HG02981 (cell line): Measurements from ENCODE around the gene GCSAML.
"Not testable (repeated sequence)": the region's sequence is repeated elsewhere in the genome, so short reads cannot be mapped to it uniquely, and the experiment has no call there.

Experiments used
- ATAC-seq: cut with Tn5 transposase; IDR thresholded peaks from one replicate; pipeline ENCODE4 v1.9.1; 2021; ENCODE audit warnings: mild to moderate bottlenecking, moderate library complexity; ENCODE audit not compliant: unreplicated experiment

The GCSAML gene

DNA sequence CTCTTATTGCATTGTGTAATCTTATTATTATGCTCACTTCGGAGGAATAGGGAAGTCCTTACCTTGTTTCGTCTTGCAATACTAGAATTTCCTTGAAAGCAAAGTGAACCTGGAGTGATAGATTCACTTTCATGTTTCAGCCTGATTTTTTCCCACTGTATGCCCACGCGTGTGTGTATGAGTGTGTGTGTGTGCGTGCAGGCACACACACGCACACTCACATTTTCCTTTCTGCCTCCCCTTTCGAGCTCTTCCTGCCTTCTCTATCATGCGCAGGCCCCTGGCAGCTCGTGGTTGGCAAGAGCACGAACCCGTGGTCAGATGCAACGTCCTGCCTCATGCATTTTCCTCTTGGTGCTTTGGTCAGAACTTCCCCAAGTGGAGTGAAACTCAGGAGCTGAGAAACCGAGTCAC, at the start of gene GCSAML:
Gene GCSAML (plus strand): TSS at position 366 of the 414 bp plus-strand sequence. CDS start 58 bp downstream, outside the sequence.
- no peak for ATAC-seq

DNA sequence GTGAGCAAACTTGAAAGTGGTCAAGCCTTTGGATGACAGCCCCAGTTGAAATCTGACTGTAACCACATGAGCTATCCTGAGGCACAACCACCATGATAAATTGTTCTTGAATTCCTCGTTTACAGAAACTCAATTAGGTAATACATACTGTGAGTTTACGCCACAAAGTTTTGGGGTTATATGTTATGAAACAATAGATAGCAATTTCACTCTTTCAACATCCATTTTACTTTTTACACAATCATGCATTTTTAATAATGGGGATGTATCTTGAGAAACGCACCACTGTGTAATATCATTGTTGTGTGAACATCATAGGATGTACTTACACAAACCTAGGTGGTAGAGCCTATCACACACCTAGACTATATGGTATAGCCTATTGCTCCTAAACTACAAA, 48.1 kb upstream of the GCSAML start:
- ATAC-seq = no peak

DNA sequence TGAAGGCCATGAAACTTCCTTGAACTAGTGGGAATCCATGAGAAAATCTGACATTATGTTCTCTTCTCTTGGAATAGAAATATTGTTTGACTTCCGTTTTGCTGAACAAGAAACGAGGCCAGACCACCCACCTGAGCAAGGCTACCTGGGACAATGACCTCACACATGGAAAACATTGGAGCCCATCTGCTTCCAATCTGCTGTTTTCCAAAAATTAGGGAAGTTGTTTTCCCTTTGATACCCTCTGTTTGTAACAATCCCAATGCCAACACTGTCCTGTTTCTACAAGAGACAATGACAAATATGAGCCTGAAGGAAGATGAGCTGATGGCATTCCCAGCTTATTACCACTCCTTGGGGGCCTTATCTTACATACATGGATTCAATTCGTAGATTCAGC, 42.1 kb upstream of the GCSAML start:
- no peak for ATAC-seq

DNA sequence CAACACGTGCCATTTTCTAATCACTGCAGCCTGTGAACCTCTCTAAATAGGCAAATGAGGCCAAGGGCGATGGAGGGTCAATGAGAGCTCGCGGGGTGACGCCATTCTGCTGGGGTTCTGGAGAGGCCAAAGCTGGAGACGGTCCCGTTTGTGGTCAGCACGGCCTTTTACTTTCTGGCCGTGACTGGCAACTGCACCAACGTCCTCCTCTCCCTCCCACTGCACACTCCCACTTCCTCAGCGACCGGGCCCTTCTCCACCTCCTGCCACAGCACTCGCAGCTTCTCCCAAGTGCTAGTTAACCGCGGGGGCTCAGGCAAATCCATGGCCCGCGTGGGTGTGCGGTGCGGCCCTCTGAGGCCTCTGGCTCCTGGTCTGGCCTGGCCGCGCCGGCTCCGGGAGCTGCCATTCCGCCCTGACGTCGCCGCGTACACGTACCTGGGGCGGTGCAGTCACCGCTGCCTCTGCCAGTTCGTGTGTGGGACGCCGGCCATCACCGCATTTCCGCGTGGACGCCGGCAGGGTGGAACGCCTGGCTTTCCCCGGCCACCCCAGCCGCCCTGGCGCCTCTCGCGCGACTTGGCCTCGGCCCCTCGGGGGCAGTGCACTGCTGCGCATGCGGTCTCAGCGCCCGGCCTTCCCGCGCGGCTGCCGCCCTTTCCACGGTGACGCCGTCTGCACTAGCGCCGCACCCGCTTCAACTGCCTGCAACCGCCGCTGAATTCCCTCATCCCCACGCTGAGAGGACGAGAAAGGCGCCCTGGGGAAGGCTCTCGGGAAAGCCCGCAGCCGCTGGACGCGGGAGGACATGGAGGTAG, 30.9 kb upstream of the GCSAML start:
- no peak for ATAC-seq

DNA sequence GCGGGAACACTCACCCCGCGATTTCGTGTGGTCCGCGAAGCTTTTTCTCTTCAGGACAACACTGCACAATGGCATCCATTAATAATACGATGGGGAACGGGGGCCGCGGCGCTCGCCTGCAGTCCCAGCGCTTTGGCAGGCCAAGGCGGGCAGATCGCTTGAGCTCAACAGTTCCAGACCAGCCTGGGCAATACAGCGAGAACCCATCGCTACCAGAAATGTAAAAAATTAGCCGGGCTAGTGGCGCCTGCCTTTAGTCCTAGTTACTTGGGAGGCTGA, 30.4 kb upstream of the GCSAML start:
- ATAC-seq = no peak

DNA sequence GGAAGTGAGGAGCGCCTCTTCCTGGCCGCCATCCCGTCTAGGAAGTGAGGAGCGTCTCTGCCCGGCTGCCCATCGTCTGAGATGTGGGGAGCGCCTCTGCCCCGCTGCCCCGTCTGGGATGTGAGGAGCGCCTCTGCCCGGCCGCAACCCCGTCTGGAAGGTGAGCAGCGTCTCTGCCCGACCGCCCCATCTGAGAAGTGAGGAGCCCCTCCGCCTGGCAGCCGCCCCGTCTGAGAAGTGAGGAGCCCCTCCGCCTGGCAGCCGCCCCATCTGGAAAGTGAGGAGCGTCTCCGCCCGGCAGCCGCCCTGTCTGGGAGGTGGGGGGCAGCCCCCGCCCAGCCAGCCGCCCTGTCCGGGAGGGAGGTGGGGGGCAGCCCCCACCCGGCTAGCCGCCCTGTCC, 27.0 kb upstream of the GCSAML start:
- not testable (repeated sequence) for ATAC-seq

DNA sequence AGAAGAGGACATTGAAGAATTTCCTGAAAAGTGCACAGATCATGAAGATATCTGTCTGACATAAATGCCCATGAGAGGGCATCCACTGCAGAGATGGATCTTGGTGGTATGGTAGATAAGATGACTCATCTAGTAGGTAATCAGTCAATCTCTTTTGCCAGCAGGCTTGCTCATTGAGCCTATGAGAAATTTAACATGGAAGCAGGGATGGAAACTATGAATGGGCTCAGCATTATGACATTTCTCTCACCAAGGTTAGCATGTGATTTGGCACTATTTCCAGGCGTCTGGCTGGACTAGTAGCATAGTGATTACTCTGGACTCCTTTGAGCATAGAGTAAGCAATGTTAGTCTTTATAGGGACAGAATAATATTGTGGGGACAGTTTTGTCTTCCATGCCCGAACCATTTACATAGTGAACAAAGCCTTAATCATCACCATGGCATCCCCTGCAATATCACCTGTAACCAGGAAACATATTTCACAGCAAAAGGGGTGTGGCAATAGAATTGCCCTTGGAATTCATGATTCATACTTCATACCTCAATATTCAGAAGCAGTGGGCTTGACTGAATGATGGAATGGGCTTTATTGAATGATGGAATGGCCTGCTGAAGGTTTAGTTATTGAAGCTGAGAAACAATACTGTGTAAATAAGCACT, 20.0 kb upstream of the GCSAML start:
- ATAC-seq = no peak

DNA sequence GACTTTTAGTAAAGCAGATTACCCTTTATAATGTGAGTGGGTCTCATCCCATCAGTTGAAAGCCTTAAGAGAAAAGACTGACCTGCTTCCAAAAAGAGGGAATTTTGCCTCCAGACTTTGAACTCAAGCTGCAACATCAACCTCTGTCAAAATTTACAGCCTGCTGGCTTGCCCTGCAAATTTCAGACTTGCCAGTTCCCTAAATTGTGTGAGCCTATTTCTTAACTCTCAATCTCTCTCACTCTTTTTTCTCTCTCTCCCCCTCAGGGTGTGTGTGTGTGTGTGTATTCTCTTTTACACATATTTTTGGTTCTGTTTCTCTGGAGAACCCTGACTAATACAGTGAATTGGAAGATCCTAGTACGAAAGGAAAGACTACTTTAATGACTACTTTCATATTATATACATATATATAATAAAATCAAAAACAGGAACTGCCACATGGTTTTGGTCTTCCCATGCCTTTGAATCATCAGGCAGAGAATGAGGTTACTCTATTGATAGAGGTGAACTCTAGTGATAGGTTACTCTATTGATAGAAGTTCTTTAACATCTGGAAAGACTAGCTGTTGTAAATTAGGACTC, 19.1 kb upstream of the GCSAML start:
- ATAC-seq = no peak

DNA sequence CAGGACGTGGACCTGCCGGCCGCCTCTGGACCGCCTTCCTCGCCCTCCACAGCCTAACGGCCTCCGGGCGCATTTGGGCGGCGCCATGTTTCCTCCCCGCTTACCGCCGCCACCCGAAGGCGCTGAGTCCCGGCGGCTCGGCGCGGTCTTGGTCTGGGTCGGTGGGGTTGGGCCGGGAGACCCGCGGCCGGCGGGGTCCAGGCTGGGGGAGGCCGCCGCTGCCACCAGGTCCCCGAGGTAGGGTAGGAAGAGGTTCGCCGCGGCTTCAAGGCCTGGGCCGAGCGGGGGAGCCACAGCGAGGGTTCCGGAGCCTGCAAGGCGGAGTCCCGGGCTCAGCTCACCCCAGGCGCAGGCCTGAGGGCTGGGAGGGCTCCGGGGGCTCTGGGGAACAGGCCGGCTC, 18.1 kb upstream of the GCSAML start:
- no peak for ATAC-seq

DNA sequence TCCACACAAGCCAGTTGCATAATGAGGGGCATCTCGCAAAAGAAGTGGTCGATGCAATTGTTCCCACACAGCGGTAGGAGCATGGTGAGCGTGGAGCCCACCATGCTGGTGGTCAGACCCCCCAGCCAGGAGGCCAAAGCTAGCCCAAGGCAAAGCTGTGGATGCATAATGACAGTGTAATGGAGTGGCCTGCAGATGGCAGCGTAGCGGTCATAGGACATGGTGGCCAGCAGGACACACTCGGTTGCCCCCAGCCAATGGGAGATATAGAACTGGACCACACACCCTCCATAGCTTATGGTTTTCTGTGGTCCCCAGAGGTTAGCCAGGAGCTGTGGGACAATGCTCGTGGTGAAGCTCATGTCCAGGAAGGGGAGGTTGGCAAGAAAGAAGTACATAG, 17.0 kb upstream of the GCSAML start:
- ATAC-seq = no peak

DNA sequence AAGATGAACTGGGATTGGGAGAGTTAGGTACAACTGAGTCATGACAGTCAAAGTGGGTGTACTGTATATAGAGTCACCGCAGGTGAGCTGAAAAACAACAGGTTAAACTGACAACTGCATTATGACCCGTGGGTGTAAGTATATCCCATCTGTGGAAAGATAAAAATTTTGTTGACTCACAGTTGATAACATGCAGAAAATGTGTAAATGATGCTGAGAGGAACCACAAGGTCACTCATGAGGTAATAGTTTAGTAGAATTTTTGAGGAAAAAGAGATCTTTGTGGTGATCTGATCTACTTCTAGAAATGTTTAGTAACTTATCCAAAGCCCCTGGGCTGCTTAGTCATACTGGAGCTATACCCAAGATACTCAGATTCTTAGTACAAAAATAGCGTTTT, 13.5 kb upstream of the GCSAML start:
- no peak for ATAC-seq

DNA sequence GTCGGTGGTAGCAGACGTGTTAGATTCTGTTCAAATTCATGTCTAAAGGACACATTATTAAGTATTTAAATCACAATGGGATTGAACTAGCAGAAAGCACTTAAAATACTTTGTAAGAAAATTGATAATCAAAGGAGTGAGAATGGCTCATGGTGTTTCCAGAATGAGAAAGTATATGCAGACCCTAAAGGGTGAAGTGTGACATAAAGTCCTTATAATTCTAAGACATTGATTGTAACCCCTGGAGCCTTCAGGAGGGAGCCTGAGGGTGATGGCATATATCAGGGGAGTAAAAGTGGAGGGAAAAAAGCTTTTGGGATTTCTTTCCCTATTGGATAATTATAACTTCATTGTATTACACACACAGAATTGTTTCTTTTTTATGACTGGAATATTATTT, 12.6 kb upstream of the GCSAML start, which contains the start of gene OR2C3:
Gene OR2C3 (minus strand): TSS at position 101 of the 400 bp plus-strand sequence. CDS start 3,929 bp downstream, outside the sequence.
- no peak for ATAC-seq

DNA sequence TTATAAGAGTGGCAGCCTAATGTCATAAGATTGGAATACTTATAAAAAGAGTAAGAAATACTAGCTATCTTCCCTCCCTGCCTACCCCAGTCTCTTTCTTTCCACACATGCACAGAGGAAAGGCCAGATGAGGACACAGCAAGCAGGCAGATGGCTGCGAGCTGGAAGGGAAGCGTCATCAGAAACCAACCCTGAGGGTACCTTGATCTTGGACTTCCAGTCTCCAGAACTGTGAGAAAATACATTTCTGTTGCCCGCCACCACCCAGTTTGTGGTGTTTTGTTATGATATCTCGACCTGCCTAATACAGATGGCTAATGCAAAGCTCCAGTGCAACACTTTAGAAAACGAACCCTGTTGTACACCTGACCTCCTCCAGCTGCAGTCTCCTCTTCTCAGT, 10.4 kb upstream of the GCSAML start:
- no peak for ATAC-seq

DNA sequence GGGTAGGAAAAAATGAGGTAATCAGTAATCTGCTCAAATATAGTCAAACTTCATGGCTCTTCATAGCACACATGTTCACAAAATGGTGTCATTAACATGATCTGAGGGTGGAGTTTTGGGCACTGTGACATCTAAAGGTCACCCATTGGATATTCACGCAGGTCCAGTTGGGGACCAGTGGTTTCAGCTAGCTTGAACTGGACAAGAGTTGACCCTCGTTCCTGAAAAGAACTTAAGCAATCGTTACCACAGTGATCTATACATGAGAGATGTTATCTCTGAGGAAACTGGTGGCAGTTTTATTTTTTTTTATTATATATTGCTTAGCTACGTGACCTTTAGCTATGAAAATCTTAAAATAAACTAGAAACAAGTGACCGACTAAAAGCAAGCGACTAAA, 9.7 kb upstream of the GCSAML start:
- no peak for ATAC-seq

DNA sequence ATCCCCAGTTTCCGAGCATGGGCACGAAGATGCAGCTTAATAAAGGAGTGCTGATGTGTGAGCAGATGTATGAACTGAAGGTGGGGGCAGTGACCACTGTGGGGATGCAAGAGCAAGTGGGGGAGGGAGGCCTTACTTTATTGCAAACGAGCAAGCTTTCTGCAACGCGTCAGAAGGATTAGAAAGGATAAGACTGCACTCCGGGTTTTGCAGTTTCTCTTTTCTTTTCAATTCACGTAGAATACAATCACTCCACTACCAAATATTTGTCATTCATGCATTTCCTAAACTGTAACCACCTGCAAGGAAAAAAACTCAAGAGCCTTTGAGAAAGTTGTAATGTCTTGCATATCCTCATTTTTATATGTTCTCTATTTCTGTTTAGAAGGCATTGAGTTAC, 8.4 kb upstream of the GCSAML start:
- no peak for ATAC-seq

DNA sequence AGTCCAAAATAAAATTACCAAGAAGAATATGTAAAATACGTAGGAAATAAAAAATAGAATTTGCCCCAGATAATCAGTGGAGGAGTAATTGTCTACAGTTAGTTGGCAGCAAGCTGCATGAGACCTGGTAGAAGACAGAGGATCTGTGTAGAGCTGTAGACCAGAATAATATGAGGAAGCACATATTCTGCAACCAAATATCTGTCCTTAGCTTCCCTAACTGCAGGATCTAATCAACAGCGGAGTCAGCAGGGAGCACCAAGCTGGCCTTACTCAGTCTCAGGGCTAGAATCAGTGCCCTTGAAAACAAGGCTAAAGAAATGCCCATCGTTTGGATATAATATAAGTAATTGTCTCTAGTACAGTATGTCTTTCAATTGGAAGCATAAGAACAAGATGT, 6.1 kb upstream of the GCSAML start:
- no peak for ATAC-seq

DNA sequence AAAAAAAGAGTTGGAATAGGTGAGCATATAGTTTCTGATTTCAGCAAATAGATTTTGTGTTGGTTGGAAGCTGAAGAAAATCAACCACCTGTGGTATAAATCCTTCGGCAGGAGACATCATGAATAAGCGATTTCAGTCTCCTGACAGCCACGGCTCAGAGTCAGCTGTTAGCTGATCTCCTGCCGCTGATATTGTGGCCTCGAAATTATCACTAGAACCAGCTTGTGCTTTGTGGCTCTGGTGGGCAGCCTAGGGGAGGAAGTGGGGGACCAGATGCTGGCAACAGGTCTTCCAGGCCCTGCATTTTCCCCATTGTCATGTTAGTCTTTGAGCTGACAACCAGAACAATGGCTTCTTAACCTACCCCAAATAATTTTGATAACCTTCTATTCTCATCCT, 842 bp upstream of the GCSAML start:
- no peak for ATAC-seq

DNA sequence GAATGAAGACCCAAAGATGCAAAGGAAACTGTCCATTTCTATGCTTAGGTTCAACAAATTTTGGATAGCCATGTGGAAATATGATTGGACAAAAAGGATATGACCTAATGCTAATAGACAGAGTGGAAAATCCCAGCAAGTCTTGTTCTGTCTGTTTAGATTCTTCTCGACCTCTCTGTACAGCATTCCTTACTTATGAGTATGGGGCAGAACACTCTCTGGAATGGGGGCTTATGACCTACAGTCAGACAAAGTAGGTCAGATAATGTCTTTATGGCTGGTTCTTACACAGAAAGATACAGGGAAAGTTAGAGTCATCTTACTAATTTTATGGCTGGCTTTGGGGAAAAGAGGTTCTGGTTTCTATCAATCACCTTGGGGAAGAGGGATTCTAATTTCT, 2.8 kb downstream of the GCSAML start:
- no peak for ATAC-seq

DNA sequence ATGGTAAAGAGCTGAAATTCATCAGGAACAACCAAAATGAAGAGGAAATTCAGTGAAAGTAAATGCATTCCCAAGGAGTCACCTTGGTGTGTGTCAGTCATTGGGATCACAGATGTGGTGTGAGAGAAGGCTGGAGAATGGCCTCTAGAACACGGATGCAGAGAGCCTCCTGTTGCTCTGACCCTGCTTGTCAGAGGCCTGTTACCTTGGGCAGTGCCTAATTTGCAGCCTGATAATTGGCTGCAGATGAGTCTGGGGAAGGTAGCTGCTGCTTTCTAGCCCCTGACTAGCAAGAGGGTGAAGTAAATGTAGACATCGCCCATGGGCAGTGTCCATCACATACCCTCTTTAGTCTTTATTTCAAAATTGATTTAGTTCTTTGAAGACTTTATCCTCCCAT, 3.3 kb downstream of the GCSAML start:
- no peak for ATAC-seq

DNA sequence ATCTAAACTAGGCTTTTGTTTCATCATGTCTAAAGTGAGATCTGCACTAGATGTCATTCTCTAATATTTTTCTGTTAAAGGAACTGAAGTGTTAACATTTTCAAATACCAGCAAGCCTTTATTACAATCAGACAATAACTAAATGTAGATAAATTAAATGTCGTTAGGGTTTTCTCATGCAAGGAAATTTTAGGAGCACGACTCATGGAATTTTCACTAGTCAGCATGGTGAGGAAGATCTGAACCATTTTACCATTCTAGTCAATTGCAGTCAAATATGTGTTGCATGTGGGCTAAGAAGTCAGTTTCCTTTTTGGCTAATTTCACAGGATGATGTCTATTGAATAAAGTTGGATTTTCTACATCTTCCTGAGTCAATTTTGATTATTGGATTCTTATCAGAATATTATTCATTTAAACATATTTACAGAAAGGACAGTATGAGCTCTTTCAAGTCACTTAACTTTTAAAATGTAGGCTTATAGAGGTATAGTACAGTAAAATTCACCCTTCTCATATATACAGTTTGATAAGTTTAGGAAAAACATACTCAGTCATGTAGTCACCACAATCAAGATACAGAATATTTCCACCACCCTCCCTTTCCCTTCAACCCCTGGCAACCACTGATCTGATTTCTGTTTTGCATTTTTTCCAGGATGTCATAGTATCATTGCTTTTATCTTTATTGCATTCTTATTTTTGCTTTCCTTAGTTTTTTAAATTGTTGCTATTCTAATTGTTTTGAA, 9.2 kb downstream of the GCSAML start:
- ATAC-seq = no peak

DNA sequence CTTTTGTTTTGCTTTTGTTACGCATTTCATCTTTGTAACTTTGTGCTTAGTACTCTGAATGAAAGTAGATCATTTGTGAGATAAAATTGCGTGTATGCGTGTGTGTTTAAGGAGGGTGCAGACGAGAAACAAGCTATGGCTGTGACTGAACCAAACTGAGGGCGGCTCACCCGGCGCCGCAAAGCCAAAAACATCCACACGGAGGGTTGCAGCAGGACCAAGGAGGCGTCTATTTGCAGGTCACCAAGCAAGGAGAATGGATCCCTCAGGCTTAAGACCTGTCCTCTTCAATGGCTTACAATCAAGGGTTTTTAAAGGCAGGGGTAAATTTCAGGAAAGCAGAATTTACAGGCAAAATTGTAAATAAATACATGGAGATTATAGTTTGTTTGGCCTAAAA, 12.8 kb downstream of the GCSAML start:
- ATAC-seq = no peak

DNA sequence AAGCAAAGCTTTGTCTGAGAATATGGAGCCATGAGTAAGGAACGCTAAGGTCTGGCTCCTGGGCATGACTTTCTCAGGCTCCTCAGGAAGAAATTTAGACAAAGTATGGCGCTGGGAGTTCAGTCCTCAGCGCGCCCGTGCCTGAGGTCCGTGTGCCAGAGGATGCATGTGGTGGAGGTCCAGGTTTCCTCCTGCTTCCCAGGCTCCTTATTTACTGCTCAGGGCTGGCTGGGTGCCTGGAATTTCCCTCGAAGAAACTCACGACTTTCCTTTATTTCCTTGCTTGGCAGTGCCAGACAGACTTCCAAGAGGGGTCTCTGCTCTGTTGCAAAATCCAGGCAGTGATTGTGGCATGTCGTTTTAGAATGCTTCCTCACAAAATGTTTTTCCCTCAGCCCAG, 13.3 kb downstream of the GCSAML start:
- ATAC-seq = no peak
